K562 (cell line): ENCODE data around the gene MEIS2. TPM values are rescaled to one million over a fixed set of nuclear protein-coding genes. Genes with fewer than 3 reads are reported as not detected.

ENCODE experiments used
- ATAC-seq: fragments of 200-7000 bp; cut with Tn5 transposase; 3 replicates; pipeline ENCODE4 v1.9.1; 2020; ENCODE audit warnings: moderate library complexity
- BruUV-seq: library from RNA; stranded (reverse); fragments of 400-500 nt; replicated peaks from 2 replicates; lab custom pipeline; 2021; lab: Mats Ljungman, UMichigan
- CTCF ChIA-PET: fragments of 300-600 bp; formaldehyde crosslinking; extraction: SDS; loops from one replicate; lab custom pipeline; 2021; ENCODE audit warnings: low intra/inter-chr PET ratio; lab: Yijun Ruan, JAX
- POLR2A ChIA-PET: fragments of 300-600, 350-650 bp; sonication (Branson Sonifier 250); formaldehyde crosslinking; extraction: SDS; loops from one replicate; lab custom pipeline; 2021; ENCODE audit warnings: antibody characterized with exemption, inconsistent platforms; lab: Yijun Ruan, JAX
- DNase-seq, 4 experiments: peaks; one replicate each; pipeline versions ENCODE4 v3.0.0 to v3.0.0-alpha.2; 2011 to 2018; ENCODE audit warnings: low spot score in 3 of 4, mixed read lengths in 3 of 4; ENCODE audit errors: extremely low read depth in 1 of 4
- FAIRE-seq: peaks from 2 replicates; lab custom pipeline; 2011; peaks lifted over from hg19 to GRCh38; lab: Jason Lieb, UNC
- H2AFZ ChIP-seq: 2 replicates; pipeline ENCODE4 v1.6.0; 2011; ENCODE audit warnings: low read depth, low read length, control low read depth, inconsistent platforms
- H3K27ac ChIP-seq: fragments of 200-600 bp; 3 replicates; pipeline ENCODE4 v1.8.0; 2011; ENCODE audit warnings: low read depth, mild to moderate bottlenecking, control low read depth, inconsistent platforms, low read length, moderate library complexity, mixed read lengths; ENCODE audit errors: extremely low read depth
- H3K27me3 ChIP-seq, 2 experiments: fragments of 300-600 bp in 1 of 2; 2 replicates in 1 of 2; 3 replicates in 1 of 2; pipeline versions ENCODE4 v1.6.0 to v1.8.0; 2011; ENCODE audit warnings: inconsistent platforms in 2 of 2, low read length in 2 of 2, mild to moderate bottlenecking in 1 of 2, mixed read lengths in 1 of 2, moderate library complexity in 1 of 2; ENCODE audit not compliant: control insufficient read depth in 2 of 2, insufficient read depth in 2 of 2
- H3K36me3 ChIP-seq: fragments of 300-600 bp; 3 replicates; pipeline ENCODE4 v1.8.0; 2011; ENCODE audit warnings: mild to moderate bottlenecking, low read length, inconsistent platforms; ENCODE audit not compliant: control insufficient read depth, insufficient read depth
- H3K4me1 ChIP-seq, 2 experiments: fragments of 200-600 bp in 1 of 2; replicated peaks in 1 of 2; 2 replicates in 1 of 2; 3 replicates in 1 of 2; pipeline versions ENCODE4 v1.5.1 to v1.8.0; 2011; ENCODE audit warnings: inconsistent platforms in 2 of 2, low read length in 2 of 2, mild to moderate bottlenecking in 1 of 2, mixed read lengths in 1 of 2, moderate library complexity in 1 of 2; ENCODE audit not compliant: control insufficient read depth in 2 of 2, insufficient read depth in 2 of 2
- H3K4me2 ChIP-seq: 2 replicates; pipeline ENCODE4 v1.6.1; 2011; ENCODE audit warnings: low read length, control low read depth, inconsistent platforms, mixed read lengths; ENCODE audit not compliant: insufficient read depth
- H3K4me3 ChIP-seq: fragments of 200-600 bp; sonication (generic), shearing (Covaris generic); 2 replicates; pipeline ENCODE4 v1.5.1; 2016; ENCODE audit warnings: control low read depth, inconsistent platforms
- H3K79me2 ChIP-seq: fragments of 200-600 bp; 3 replicates; pipeline ENCODE4 v1.8.0; 2011; ENCODE audit warnings: low read length, inconsistent platforms; ENCODE audit not compliant: control insufficient read depth, insufficient read depth
- H3K9ac ChIP-seq, 2 experiments: 2 replicates each; pipeline versions ENCODE4 v1.6.0 to v1.6.1; 2011; ENCODE audit warnings: low read depth in 2 of 2, low read length in 2 of 2, control low read depth in 1 of 2, inconsistent platforms in 1 of 2, mild to moderate bottlenecking in 1 of 2, mixed read lengths in 1 of 2; ENCODE audit not compliant: insufficient read depth in 1 of 2
- H3K9me1 ChIP-seq: one replicate; pipeline ENCODE4 v1.6.0; 2011; ENCODE audit warnings: inconsistent platforms, mild to moderate bottlenecking, low read length, moderate library complexity; ENCODE audit not compliant: control insufficient read depth, insufficient read depth
- H3K9me3 ChIP-seq: replicated peaks from 2 replicates; pipeline ENCODE4 v1.5.1; 2011; ENCODE audit warnings: low read depth, low read length, inconsistent platforms; ENCODE audit not compliant: control insufficient read depth, insufficient read depth
- H4K20me1 ChIP-seq: replicated peaks from 2 replicates; pipeline ENCODE4 v1.6.1; 2011; ENCODE audit warnings: low read length, inconsistent platforms, mixed read lengths; ENCODE audit not compliant: control insufficient read depth, insufficient read depth
- ELK1 ChIP-seq: sonication (generic); formaldehyde crosslinking; IDR thresholded peaks from 2 replicates; pipeline ENCODE4 v1.8.1; 2022; ENCODE audit warnings: missing genetic modification reagents
- NFYB ChIP-seq: IDR thresholded peaks from 2 replicates; pipeline ENCODE4 v1.6.1; 2011; ENCODE audit warnings: mild to moderate bottlenecking, moderate library complexity; ENCODE audit not compliant: insufficient read length; ENCODE audit errors: extremely low read depth
- SAFB2 ChIP-seq: fragments of 200-400 bp; formaldehyde crosslinking; IDR thresholded peaks from 2 replicates; pipeline ENCODE4 v1.6.1; 2018; ENCODE audit warnings: borderline replicate concordance, low read length, low read depth, moderate library complexity; ENCODE audit not compliant: severe bottlenecking
- TCF3 ChIP-seq: sonication (generic); formaldehyde crosslinking; IDR thresholded peaks from 2 replicates; pipeline ENCODE4 v1.4.0; 2020; ENCODE audit warnings: mild to moderate bottlenecking, missing genetic modification reagents
- YBX1 ChIP-seq: fragments of 450-650 bp; IDR thresholded peaks from 2 replicates; pipeline ENCODE4 v1.7.1; 2016; ENCODE audit warnings: mild to moderate bottlenecking
- WGBS: fragments of 100-300 bp; shearing (Covaris generic); methylation state at CpG from one replicate; pipeline ENCODE4 v1.1.6; 2016; ENCODE audit warnings: low coverage, mixed read lengths; ENCODE audit not compliant: insufficient coverage; ENCODE audit errors: missing lambda C conversion rate; 5-methylcytosine and 5-hydroxymethylcytosine counted together
- in situ Hi-C: fragments of 300-500 bp; cut with MboI; formaldehyde crosslinking; loops from 4 replicates; pipeline ENCODE4 v1.15.0; 2018; ENCODE audit warnings: inconsistent platforms, mixed read lengths
- intact Hi-C: fragments of 100-400 bp; cut with micrococcal nuclease; formaldehyde crosslinking; loops from 2 replicates; pipeline ENCODE4 v1.14.2; 2022
- polyA plus RNA-seq, 8 experiments: library from polyadenylated mRNA; depleted of rRNA in 4 of 8; stranded (reverse) in 5 of 8; unstranded in 3 of 8; fragments of >200 nt; fragmentation: Nextera tagmentation in 2 of 8; fragmentation: Illumina TruSeq in 1 of 8; extraction: Ambion mirVana in 2 of 8; extraction: Trizol in 1 of 8; gene quantifications; 2 replicates each; pipeline versions ENCODE4 v1.2.1 to v1.2.3, GENCODE V29; 2011 to 2014; ENCODE audit warnings: inconsistent platforms in 1 of 8, missing spikeins in 1 of 8
- total RNA-seq, 7 experiments: library from RNA; depleted of rRNA in 6 of 7; stranded (reverse); fragments of >200 nt in 6 of 7; fragmentation: Illumina TruSeq in 2 of 7; extraction: Trizol in 2 of 7; gene quantifications; 2 replicates each; pipeline versions ENCODE4 v1.2.1 to v1.2.3, GENCODE V29; 2011 to 2021; ENCODE audit warnings: low replicate concordance in 1 of 7

Gene MEIS2
- total and polyA plus RNA-seq, 9 of the 15 experiments (the other 6 are each of a cell fraction or from before 2014, with no cell fraction given): 7.5 to 64.2 (median 22.3) TPM

DNA sequence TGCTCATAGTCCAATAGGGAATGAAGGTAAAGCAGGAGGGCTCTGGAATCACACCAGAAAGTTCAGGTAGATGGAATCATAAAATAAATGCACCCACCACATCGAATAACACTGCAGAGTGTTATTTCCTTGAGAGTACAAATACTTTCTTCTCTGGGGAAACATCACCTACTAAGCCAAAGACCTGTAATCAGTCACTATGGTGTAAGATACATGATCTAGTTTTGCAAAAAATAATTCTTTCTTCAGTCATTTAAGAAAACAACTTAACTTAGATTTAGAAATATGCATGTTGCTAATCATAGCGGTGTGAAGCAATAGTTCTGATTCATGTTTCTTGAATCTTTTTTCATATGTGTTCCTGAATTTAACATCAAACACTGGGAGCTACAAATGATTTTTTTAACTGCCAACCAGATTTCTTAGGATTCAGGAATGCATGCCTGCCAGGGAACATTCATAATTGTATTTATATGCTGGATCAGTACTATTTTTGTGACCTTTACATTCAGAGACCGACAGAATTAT, 40.2 kb upstream of the MEIS2 start:
- Histone ChIP-seq H3K4me2 (no peak overlapping the region), H3K9me3 (no peaks in the 10 kb centered on the region), H3K27me3 (no peaks in the 10 kb centered on the region; a peak in 1 of 5 replicates), H3K9ac (no peak overlapping the region), H3K9me1 (no peaks in the 10 kb centered on the region), H3K4me1 (no peaks in the 10 kb centered on the region), H3K36me3 (no peaks in the 10 kb centered on the region), H2AFZ (no peak overlapping the region), H4K20me1 (no peaks in the 10 kb centered on the region), H3K27ac (no peak overlapping the region), H3K4me3 (no peak overlapping the region), H3K79me2 (no peaks in the 10 kb centered on the region)
- FAIRE-seq: no peak
- no peak for DNase-seq
- ATAC-seq: no peak
- POLR2A ChIA-PET: no interaction called here
- no TSS peak for BruUV-seq
- WGBS: 0% methylated on average over 3 of the region's 3 CpGs
- CTCF ChIA-PET: no interaction called here
- intact Hi-C loops (no loop called here), in situ Hi-C loops (loop anchor here (25.0 kb wide), 1 partner anchor 1853 kb away; no protein-coding TSS in a partner anchor)
- TF ChIP-seq ELK1 (CRISPR knock-in tag) (no peak), TCF3 (CRISPR knock-in tag) (no peak), NFYB (no peak), SAFB2 (no peak), YBX1 (no peak)
